Measurements from ENCODE around the gene TMEM130.

The TMEM130 gene

GRCh38 chr7:98869597-98870120, at the start of gene TMEM130:
TSS of gene TMEM130 (minus strand) at chr7:98870014. CDS start at chr7:98869861, 153 bp downstream.
- no peak for DNase-seq

GRCh38 chr7:98917331-98917730, 47.5 kb upstream of the TMEM130 start:
- no peak for DNase-seq

GRCh38 chr7:98913612-98914011, 43.8 kb upstream of the TMEM130 start:
- no peak for DNase-seq

- DNase-seq = no peak
Measured at GRCh38 chr7:98913026-98913425, 43.2 kb upstream of the TMEM130 start.

- DNase-seq = no peak
Measured at GRCh38 chr7:98911916-98912315, 42.1 kb upstream of the TMEM130 start.

GRCh38 chr7:98910427-98910826, 40.6 kb upstream of the TMEM130 start:
- DNase-seq = no peak

GRCh38 chr7:98909487-98909886, 39.7 kb upstream of the TMEM130 start:
- no peak for DNase-seq

- no peak for DNase-seq
Measured at GRCh38 chr7:98908585-98908984, 38.8 kb upstream of the TMEM130 start.

GRCh38 chr7:98907570-98907969, 37.8 kb upstream of the TMEM130 start:
- no peak for DNase-seq

- no peak for DNase-seq
Measured at GRCh38 chr7:98903246-98903645, 33.4 kb upstream of the TMEM130 start.

GRCh38 chr7:98902523-98902922, 32.7 kb upstream of the TMEM130 start:
- no peak for DNase-seq

- DNase-seq = no peak
Measured at GRCh38 chr7:98900815-98901214, 31.0 kb upstream of the TMEM130 start.

GRCh38 chr7:98899816-98900215, 30.0 kb upstream of the TMEM130 start:
- DNase-seq = no peak

- DNase-seq = no peak
Measured at GRCh38 chr7:98892609-98893008, 22.8 kb upstream of the TMEM130 start.

GRCh38 chr7:98887038-98887437, 17.2 kb upstream of the TMEM130 start:
- DNase-seq = no peak

- DNase-seq = no peak
Measured at GRCh38 chr7:98884416-98884815, 14.6 kb upstream of the TMEM130 start.

GRCh38 chr7:98881561-98882315, 11.9 kb upstream of the TMEM130 start:
- no peak for DNase-seq

GRCh38 chr7:98880485-98880884, 10.7 kb upstream of the TMEM130 start:
- DNase-seq = no peak

GRCh38 chr7:98879979-98880315, 10.1 kb upstream of the TMEM130 start:
- no peak for DNase-seq

- no peak for DNase-seq
Measured at GRCh38 chr7:98879198-98879978, 9.6 kb upstream of the TMEM130 start.

GRCh38 chr7:98878365-98879197, 8.8 kb upstream of the TMEM130 start, which contains the start of gene TRRAP:
TSS of gene TRRAP (plus strand) at chr7:98878532. CDS start at chr7:98881151, 2,619 bp downstream.
- peak in 1 of 2 experiments; percentile 39 for DNase-seq

GRCh38 chr7:98877692-98878364, 8.0 kb upstream of the TMEM130 start:
- no peak for DNase-seq

Measured in NCI-H187 (cell line).